IPS DF 6.9 (cell line): ENCODE data around the gene KLLN.
A peak's percentile ranks its signal among the peaks of the same experiment; 100 is the strongest.
"Not testable (repeated sequence)": the region's sequence is repeated elsewhere in the genome, so short reads cannot be mapped to it uniquely, and the experiment has no call there.

Experiments
- DNase-seq: peaks from one replicate; pipeline ENCODE4 v3.0.0-alpha.2; 2013; ENCODE audit warnings: low read depth, low spot score
- H3K27ac ChIP-seq: one replicate; pipeline ENCODE4 v1.5.1; 2013; ENCODE audit warnings: low read length, control low read depth
- H3K27me3 ChIP-seq: 2 replicates; pipeline ENCODE4 v1.6.1; 2013; ENCODE audit warnings: mild to moderate bottlenecking, low read length; ENCODE audit not compliant: control insufficient read depth, insufficient read depth
- H3K36me3 ChIP-seq: 2 replicates; pipeline ENCODE4 v1.6.1; 2013; ENCODE audit warnings: low read length; ENCODE audit not compliant: control insufficient read depth, insufficient read depth
- H3K4me1 ChIP-seq: 2 replicates; pipeline ENCODE4 v1.6.1; 2013; ENCODE audit warnings: low read length; ENCODE audit not compliant: control insufficient read depth, insufficient read depth
- H3K4me3 ChIP-seq: 2 replicates; pipeline ENCODE4 v1.5.1; 2013; ENCODE audit warnings: mild to moderate bottlenecking, low read length
- H3K9me3 ChIP-seq: 2 replicates; pipeline ENCODE4 v1.6.1; 2013; ENCODE audit warnings: low read length, inconsistent platforms; ENCODE audit not compliant: control insufficient read depth, insufficient read depth
- WGBS: extraction: QIAGEN DNeasy Blood & Tissue Kit; methylation state at CpG from one replicate; pipeline ENCODE4 v1.1.7; 2013; ENCODE audit warnings: mixed read lengths, missing lambda C conversion rate; ENCODE audit not compliant: insufficient read length, insufficient coverage; 5-methylcytosine and 5-hydroxymethylcytosine counted together

Gene KLLN

GRCh38 chr10:87866412-87866974 is 3.2 kb upstream of the KLLN start:
- H3K27ac ChIP-seq, result no peak overlapping the region
- no peaks in the 10 kb centered on the region for H3K36me3 ChIP-seq
- H3K27me3 ChIP-seq, result no peaks in the 10 kb centered on the region
- DNase-seq, result no peak
- no peaks in the 10 kb centered on the region for H3K9me3 ChIP-seq
- WGBS, result no CpG with 5 or more reads among the region's 3 CpGs
- no peaks in the 10 kb centered on the region for H3K4me1 ChIP-seq
- no peak overlapping the region for H3K4me3 ChIP-seq

GRCh38 chr10:87865241-87865881 is 2.0 kb upstream of the KLLN start:
- Histone ChIP-seq H3K36me3 (no peaks in the 10 kb centered on the region), H3K4me3 (peak overlapping the region; percentile 86; the same call in 1 of the 2 replicates), H3K4me1 (no peaks in the 10 kb centered on the region), H3K9me3 (no peaks in the 10 kb centered on the region), H3K27me3 (no peaks in the 10 kb centered on the region), H3K27ac (no peak overlapping the region)
- WGBS, result no CpG with 5 or more reads among the region's 4 CpGs
- DNase-seq, result no peak

GRCh38 chr10:87864496-87865059 is 1.2 kb upstream of the KLLN start:
- Histone ChIP-seq H3K9me3 (no peaks in the 10 kb centered on the region), H3K4me3 (peak overlapping the region; percentile 86), H3K4me1 (no peaks in the 10 kb centered on the region), H3K27me3 (no peaks in the 10 kb centered on the region), H3K36me3 (no peaks in the 10 kb centered on the region), H3K27ac (no peak overlapping the region)
- WGBS, result no CpG with 5 or more reads among the region's 16 CpGs
- DNase-seq, result no peak

GRCh38 chr10:87863951-87864495 is 690 bp upstream of the KLLN start:
- H3K27ac ChIP-seq, H3K4me1 ChIP-seq, H3K27me3 ChIP-seq, H3K36me3 ChIP-seq, DNase-seq, H3K9me3 ChIP-seq: not testable (repeated sequence)
- H3K4me3 ChIP-seq, result peak overlapping the region; percentile 86
- no CpG with 5 or more reads among the region's 47 CpGs for WGBS

- no peak overlapping the region for H3K27ac ChIP-seq
- no peaks in the 10 kb centered on the region for H3K27me3 ChIP-seq
- no peak for DNase-seq
- H3K36me3 ChIP-seq, result no peaks in the 10 kb centered on the region
- peak overlapping the region; percentile 63; the same call in 1 of the 2 replicates for H3K4me3 ChIP-seq
- H3K9me3 ChIP-seq, result no peaks in the 10 kb centered on the region
- WGBS, result no CpG with 5 or more reads among the region's 21 CpGs
- H3K4me1 ChIP-seq, result no peaks in the 10 kb centered on the region
Measured at GRCh38 chr10:87862679-87863052, 667 bp downstream of the KLLN start.

GRCh38 chr10:87861953-87862678 is 1.2 kb downstream of the KLLN start:
- peak overlapping the region; percentile 63; the same call in 1 of the 2 replicates for H3K4me3 ChIP-seq
- no peaks in the 10 kb centered on the region for H3K4me1 ChIP-seq
- no CpG with 5 or more reads among the region's 57 CpGs for WGBS
- no peak overlapping the region for H3K27ac ChIP-seq
- no peaks in the 10 kb centered on the region for H3K27me3 ChIP-seq
- H3K9me3 ChIP-seq, result no peaks in the 10 kb centered on the region
- no peaks in the 10 kb centered on the region for H3K36me3 ChIP-seq
- DNase-seq, result peak; percentile 98

- no peaks in the 10 kb centered on the region for H3K36me3 ChIP-seq
- DNase-seq, result no peak
- H3K27ac ChIP-seq, result no peak overlapping the region
- no peaks in the 10 kb centered on the region for H3K9me3 ChIP-seq
- no CpG with 5 or more reads among the region's 16 CpGs for WGBS
- H3K4me3 ChIP-seq, result peak overlapping the region; percentile 63; the same call in 1 of the 2 replicates
- no peaks in the 10 kb centered on the region for H3K4me1 ChIP-seq
- no peaks in the 10 kb centered on the region for H3K27me3 ChIP-seq
Measured at GRCh38 chr10:87861566-87861952, 1.8 kb downstream of the KLLN start.

GRCh38 chr10:87860816-87861403 is 2.4 kb downstream of the KLLN start:
- Histone ChIP-seq H3K4me1 (no peaks in the 10 kb centered on the region), H3K9me3 (no peaks in the 10 kb centered on the region), H3K27ac (no peak overlapping the region), H3K4me3 (no peak overlapping the region; the same call in 1 of the 2 replicates), H3K36me3 (no peaks in the 10 kb centered on the region), H3K27me3 (no peaks in the 10 kb centered on the region)
- WGBS, result no CpG with 5 or more reads among the region's 4 CpGs
- no peak for DNase-seq

GRCh38 chr10:87860156-87860795 is 3.1 kb downstream of the KLLN start:
- H3K9me3 ChIP-seq, result no peaks in the 10 kb centered on the region
- H3K4me1 ChIP-seq, result no peaks in the 10 kb centered on the region
- no peaks in the 10 kb centered on the region for H3K27me3 ChIP-seq
- no peaks in the 10 kb centered on the region for H3K36me3 ChIP-seq
- 100% methylated on average over 1 of the region's 3 CpGs for WGBS
- H3K27ac ChIP-seq, result no peak overlapping the region
- H3K4me3 ChIP-seq, result no peak overlapping the region
- DNase-seq, result no peak

GRCh38 chr10:87855665-87856064 is 7.7 kb downstream of the KLLN start:
- H3K27me3 ChIP-seq, H3K27ac ChIP-seq, H3K4me1 ChIP-seq, H3K4me3 ChIP-seq, DNase-seq, H3K9me3 ChIP-seq, H3K36me3 ChIP-seq: not testable (repeated sequence)
- no CpG with 5 or more reads among the region's 4 CpGs for WGBS
